C1 segment of cervical spinal cord (tissue), 14 donors: Measurements from ENCODE around the gene CXCL12.

Experiments
- DNase-seq, 14 donors: peaks; one replicate each; lab custom pipeline; 2025; lab: John Stamatoyannopoulos, UW

CXCL12 gene

GRCh38 chr10:44399659-44400451 lies 15.0 kb upstream of the CXCL12 start:
- no peak for DNase-seq

DNA sequence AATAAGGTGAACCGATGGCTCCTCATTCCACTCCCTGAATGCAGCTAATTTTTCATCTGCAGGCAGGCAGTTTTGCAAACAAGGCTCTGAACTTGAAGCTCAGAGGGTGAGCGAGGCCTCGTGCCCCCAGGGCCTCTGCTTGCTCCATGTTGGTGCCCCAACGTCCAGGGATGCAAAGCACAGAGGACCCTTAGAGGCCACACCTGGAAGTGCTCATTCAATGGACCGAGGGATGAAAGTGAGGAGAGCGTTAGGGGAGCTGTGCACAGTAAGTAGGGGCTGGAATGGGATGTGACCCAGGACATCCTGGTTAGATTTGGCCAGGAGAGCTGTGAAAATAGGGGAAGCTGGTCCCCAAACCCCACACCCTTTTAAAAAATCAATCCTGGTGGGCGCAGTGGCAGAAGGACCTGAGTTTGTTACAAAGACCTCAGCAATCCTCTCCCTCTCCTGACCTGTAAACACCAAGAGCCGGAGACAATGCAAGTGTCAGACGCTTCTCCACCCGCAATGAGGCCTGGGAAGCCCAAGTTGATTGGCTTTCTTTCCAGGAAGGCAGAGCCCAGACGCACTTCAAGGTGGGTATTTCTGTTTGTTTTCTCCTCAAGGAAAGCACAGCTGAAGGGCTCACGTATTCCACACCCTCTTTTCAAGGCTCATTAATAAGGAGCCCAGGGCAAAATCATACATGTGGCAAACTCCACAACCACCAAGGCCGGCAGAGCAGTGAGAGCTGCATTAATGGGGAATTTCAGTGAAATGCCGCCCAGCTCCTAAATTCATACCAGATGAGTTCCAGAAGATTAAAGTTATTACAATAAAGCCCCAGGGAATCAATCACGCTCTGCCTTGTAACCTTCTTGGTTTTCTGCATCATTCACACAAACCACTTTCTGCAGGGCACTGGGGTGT lies 14.1 kb upstream of the CXCL12 start:
- DNase-seq: no peak

GRCh38 chr10:44398271-44398670 lies 13.4 kb upstream of the CXCL12 start:
- no peak for DNase-seq

GRCh38 chr10:44397476-44398225 lies 12.8 kb upstream of the CXCL12 start:
- DNase-seq: no peak

- DNase-seq: no peak
Observed at GRCh38 chr10:44396671-44397191, 11.8 kb upstream of the CXCL12 start.

GRCh38 chr10:44395902-44396670 lies 11.2 kb upstream of the CXCL12 start:
- peak in 1 of 14 donors; percentile 55 for DNase-seq

DNA sequence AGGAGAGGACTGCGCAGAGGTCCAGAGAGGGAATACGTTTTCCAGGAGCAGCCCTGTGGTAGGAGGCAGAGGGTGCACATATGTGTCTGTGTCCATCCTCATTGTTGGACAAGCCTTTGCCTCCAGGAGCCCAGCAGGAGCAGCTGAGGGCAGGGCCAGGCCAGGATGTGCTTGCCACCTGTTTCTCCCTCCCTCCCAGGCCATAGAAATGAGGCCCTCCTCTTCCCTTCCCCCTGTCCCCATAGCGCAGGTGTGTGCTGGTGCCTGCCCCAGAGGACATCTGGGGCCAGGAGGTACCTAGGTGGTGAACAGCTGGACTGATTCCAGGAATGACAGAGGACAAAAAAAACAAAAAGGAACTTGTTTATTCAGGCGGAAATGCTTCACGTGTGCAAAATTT lies 10.5 kb upstream of the CXCL12 start:
- peak in 1 of 14 donors; percentile 66 for DNase-seq

DNA sequence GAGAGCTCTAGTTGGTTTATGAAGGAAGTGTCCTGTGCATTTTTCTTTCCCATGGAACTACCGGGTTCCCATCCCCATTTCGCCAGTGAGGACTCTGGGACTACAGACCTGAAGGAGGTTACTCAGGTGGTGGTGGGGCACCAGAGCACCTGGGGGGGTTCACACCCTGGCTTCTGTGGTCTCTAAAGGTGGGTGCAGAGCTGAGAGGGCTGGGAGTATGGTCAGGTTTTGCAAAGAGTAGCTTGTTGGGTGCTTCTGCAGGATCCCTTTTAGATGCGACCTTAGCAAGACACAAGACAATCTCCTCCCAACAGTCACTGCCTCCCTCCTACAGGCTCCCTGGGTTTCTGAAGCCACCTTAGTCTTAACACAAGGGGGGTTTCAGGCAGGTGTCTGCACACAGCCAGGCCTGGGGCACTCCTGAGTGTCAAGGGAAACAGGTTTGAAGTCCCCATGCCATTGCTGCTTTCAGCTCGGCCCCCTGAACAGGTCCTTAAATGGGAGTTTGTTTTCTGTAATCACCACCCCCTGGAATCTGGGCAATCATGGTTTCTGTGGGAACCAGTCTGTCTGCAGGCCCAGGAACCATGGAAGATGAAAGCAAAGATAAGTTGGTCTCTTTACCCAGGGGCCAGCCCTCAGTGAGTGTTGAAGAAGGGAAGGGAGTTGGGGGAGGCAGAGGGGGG lies 9.9 kb upstream of the CXCL12 start:
- no peak for DNase-seq

GRCh38 chr10:44393834-44394547 lies 9.1 kb upstream of the CXCL12 start:
- DNase-seq: no peak

GRCh38 chr10:44393051-44393630 lies 8.2 kb upstream of the CXCL12 start:
- DNase-seq: no peak

- no peak for DNase-seq
Observed at GRCh38 chr10:44392420-44392819, 7.5 kb upstream of the CXCL12 start.

GRCh38 chr10:44391981-44392380 lies 7.1 kb upstream of the CXCL12 start:
- no peak for DNase-seq

DNA sequence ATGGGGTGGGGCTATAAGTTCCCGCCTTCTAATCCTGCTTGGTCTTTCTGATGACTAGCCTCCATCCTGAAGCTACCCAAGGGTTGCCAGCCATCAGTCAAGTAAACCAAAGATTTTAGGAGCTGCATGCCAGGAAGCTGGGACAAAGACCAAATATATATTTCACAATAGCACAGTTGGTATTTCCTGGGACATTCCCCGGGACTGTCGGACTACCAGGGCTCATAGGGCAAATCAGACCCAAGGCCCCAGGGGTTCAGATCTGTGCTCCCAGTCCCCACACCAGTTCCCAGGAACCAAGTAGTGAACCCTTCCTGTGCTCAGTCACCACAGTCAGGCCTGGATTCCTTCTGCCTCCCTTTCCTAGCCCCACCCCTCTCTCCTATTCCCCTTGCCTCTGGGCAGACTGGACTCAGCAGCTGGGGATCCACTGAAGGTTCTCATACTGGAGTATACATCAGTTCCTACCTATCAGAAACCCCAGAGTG lies 5.7 kb upstream of the CXCL12 start:
- DNase-seq: no peak

DNA sequence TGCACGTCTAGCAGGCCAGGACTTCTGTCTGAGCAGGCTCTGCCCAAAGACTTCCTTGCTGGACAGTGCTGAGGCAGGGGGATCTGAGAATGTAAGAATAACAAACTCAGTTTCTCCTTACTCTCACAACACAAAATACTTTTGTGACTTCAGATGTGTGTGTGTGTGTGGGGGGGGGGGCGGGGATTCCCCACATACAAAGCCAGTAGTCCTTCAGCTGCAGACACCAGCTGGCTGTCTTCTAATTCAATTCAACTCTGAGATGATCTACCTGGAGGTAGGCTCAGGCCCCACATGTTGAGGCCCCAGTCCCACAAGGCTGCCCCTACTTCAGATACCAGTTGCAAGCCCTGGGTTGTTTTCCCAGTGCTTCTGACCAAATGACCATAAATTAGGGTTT lies 4.7 kb upstream of the CXCL12 start:
- DNase-seq: no peak

GRCh38 chr10:44389150-44389549 lies 4.3 kb upstream of the CXCL12 start:
- peak in 3 of 14 donors; percentile 25 to 40 (median 27) for DNase-seq

- no peak for DNase-seq
Observed at GRCh38 chr10:44388641-44389040, 3.7 kb upstream of the CXCL12 start.

- DNase-seq: no peak
Observed at GRCh38 chr10:44387853-44388251, 3.0 kb upstream of the CXCL12 start.

GRCh38 chr10:44386546-44387052 lies 1.7 kb upstream of the CXCL12 start:
- DNase-seq: peak in 6 of 14 donors; percentile 22 to 64 (median 24)
